Measurements from ENCODE around the gene SMIM28.

DNA sequence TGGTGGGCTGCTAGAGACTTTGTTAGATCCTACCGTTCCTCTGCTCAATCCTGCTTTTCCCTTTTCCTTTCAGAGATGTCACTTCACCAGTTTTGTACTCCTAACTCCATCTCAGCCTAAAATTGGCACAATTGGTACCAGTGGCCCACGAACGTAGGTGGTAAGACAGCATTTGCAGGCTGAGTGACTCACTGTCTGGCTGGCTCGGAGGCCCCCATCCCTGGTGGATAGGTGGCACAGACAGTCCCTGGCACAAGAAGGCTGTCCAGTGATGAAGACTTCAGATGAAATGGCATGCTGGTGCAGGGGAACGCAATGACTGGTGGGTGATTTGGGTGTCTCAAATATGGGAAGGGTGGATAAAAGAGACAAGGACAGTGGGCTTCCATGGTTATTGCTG is 37.4 kb downstream of the SMIM28 start:
- TF ChIP-seq, protein P1, sequence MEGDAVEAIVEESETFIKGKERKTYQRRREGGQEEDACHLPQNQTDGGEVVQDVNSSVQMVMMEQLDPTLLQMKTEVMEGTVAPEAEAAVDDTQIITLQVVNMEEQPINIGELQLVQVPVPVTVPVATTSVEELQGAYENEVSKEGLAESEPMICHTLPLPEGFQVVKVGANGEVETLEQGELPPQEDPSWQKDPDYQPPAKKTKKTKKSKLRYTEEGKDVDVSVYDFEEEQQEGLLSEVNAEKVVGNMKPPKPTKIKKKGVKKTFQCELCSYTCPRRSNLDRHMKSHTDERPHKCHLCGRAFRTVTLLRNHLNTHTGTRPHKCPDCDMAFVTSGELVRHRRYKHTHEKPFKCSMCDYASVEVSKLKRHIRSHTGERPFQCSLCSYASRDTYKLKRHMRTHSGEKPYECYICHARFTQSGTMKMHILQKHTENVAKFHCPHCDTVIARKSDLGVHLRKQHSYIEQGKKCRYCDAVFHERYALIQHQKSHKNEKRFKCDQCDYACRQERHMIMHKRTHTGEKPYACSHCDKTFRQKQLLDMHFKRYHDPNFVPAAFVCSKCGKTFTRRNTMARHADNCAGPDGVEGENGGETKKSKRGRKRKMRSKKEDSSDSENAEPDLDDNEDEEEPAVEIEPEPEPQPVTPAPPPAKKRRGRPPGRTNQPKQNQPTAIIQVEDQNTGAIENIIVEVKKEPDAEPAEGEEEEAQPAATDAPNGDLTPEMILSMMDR (IDR thresholded peaks at IDR 0.05), result no peak
- TF ChIP-seq POLR2AphosphoS5 (IDR thresholded peaks at IDR 0.05), result no peak
